Right atrium auricular region (tissue), 2 donors: ENCODE data around the gene OXNAD1. TPM values are rescaled to one million over a fixed set of nuclear protein-coding genes. Genes with fewer than 3 reads are reported as not detected.

Experiments
- DNase-seq: peaks from one replicate; pipeline ENCODE4 v3.0.0-alpha.2; 2019; ENCODE audit warnings: low spot score
- H3K27ac ChIP-seq, 2 donors: fragments of 200-600 bp; sonication (generic); 1 replicate in 1 of 2; 2 replicates in 1 of 2; pipeline ENCODE4 v1.5.1; 2016 to 2019
- H3K27me3 ChIP-seq, 2 donors: fragments of 200-600 bp; sonication (generic); one replicate each; pipeline versions ENCODE4 v1.5.1 to v1.6.0; 2017 to 2019
- H3K36me3 ChIP-seq: fragments of 200-600 bp; sonication (generic); one replicate; pipeline ENCODE4 v1.5.1; 2016
- H3K4me1 ChIP-seq, 2 donors: fragments of 200-600 bp; sonication (generic); one replicate each; pipeline versions ENCODE4 v1.5.1 to v1.6.0; 2017 to 2019
- H3K4me3 ChIP-seq, 2 donors: fragments of 200-600 bp; sonication (generic); 1 replicate in 1 of 2; 2 replicates in 1 of 2; pipeline ENCODE4 v1.5.1; 2017 to 2019; ENCODE audit warnings: mild to moderate bottlenecking in 1 of 2, moderate library complexity in 1 of 2
- H3K9me3 ChIP-seq, 2 donors: fragments of 200-600 bp; sonication (generic); one replicate each; pipeline ENCODE4 v1.5.1; 2019
- total RNA-seq, 2 donors: library from RNA; depleted of rRNA; stranded (reverse); fragments of >200 nt; gene quantifications; one replicate each; pipeline ENCODE4 v1.1.0, GENCODE V29; 2016
- TF ChIP-seq, protein P1 (sequence below), 2 donors: fragments of 200-600 bp; sonication (generic); IDR thresholded peaks; one replicate each; pipeline ENCODE4 v1.5.1; 2019; ENCODE audit warnings: antibody characterized with exemption in 2 of 2

OXNAD1 gene
- total RNA-seq, 2 donors from 2014 or later, result 9.8 to 15.7 TPM

DNA sequence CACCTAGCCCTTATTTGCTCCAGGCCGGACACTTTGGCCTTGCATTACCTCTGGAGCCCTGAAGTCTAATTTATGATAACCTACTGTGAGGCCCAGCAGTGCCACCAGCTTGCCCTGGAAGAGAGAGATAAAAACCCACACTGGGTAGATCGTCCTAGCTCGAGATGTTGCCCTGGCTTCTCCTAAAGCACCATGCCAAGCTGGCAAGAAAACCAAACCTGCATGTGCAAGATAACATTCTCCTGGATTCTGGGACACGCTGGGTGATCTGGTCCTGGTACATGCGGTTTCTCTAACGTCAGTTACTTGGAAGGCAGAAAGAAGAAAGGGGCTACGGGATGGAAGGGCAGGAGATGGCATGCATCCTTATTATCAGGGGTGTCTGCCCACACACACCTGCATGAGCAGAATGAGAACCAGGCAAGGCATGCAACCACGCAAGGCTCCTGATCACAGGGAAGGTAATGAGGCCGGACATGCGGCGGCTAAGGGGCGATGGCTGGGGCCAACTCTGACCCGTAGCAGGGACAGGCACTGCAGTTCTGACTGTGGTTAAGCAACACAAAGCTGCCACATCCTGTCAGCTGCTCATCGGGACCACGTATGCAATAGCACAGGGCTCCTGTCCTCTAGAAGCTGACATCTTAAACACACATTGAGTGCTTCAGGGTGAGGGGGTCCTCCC lies 73.0 kb downstream of the OXNAD1 start:
- no peaks in the 10 kb centered on the region for H3K27me3 ChIP-seq
- peaks cover 0 to 7% of the 10 kb centered on the region in 2 donors for H3K9me3 ChIP-seq
- peaks cover 9% of the 10 kb centered on the region for H3K36me3 ChIP-seq
- H3K4me1 ChIP-seq, result peaks cover 0 to 14% of the 10 kb centered on the region in 2 donors
- TF ChIP-seq, protein P1, sequence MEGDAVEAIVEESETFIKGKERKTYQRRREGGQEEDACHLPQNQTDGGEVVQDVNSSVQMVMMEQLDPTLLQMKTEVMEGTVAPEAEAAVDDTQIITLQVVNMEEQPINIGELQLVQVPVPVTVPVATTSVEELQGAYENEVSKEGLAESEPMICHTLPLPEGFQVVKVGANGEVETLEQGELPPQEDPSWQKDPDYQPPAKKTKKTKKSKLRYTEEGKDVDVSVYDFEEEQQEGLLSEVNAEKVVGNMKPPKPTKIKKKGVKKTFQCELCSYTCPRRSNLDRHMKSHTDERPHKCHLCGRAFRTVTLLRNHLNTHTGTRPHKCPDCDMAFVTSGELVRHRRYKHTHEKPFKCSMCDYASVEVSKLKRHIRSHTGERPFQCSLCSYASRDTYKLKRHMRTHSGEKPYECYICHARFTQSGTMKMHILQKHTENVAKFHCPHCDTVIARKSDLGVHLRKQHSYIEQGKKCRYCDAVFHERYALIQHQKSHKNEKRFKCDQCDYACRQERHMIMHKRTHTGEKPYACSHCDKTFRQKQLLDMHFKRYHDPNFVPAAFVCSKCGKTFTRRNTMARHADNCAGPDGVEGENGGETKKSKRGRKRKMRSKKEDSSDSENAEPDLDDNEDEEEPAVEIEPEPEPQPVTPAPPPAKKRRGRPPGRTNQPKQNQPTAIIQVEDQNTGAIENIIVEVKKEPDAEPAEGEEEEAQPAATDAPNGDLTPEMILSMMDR (IDR thresholded peaks at IDR 0.05), result no peak
- H3K4me3 ChIP-seq, result no peak overlapping the region
- no peak for DNase-seq
- no peak overlapping the region for H3K27ac ChIP-seq

DNA sequence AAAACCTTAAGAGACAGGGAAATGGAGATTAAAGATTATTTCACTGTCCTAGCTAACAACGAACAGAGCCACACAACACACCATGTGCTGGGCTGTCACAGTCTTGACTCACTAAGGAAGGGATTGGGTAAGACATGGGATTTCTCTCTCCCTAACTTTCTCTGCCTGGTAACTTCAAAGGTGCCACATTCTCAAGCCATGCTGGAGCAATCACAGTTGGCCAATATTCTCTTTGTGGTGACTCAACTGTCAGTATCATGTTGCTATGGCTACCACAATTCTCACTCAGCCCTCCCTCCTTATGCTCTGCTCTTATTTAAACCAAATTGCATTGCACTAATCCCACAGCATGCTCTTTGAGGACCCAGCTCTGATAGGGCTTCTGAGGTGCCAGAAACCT lies 74.0 kb downstream of the OXNAD1 start:
- DNase-seq, result peak; percentile 77
- no peaks in the 10 kb centered on the region for H3K27me3 ChIP-seq
- H3K9me3 ChIP-seq, result peaks cover 0 to 7% of the 10 kb centered on the region in 2 donors
- H3K36me3 ChIP-seq, result peaks cover 9% of the 10 kb centered on the region
- H3K4me1 ChIP-seq, result peaks cover 0 to 12% of the 10 kb centered on the region in 2 donors
- no peak overlapping the region for H3K27ac ChIP-seq
- H3K4me3 ChIP-seq, result no peak overlapping the region
- TF ChIP-seq, protein P1 (IDR thresholded peaks at IDR 0.05), result no peak

DNA sequence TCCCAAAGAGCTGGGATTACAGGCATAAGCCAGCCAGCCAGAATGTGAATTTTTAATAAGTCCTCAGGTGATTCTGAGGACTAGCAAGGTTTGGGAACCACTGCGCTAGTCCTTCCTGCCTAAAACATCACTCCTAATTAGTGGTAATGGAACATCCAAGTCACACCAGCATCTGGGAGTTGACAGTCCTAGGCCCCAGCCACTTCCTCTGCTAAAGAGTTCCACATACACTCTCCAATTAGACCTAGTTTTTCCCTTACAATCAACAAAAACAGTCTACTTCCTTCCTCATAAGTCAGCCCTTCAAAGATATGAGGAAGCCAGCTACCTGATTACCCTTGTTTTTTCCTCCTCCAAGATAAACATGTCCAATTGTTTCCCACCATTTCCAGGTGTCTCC lies 78.1 kb downstream of the OXNAD1 start:
- no peak overlapping the region for H3K4me3 ChIP-seq
- H3K4me1 ChIP-seq, result peaks cover 0 to 8% of the 10 kb centered on the region in 2 donors
- H3K27ac ChIP-seq, result no peak overlapping the region
- TF ChIP-seq, protein P1 (IDR thresholded peaks at IDR 0.05), result no peak
- H3K27me3 ChIP-seq, result no peaks in the 10 kb centered on the region
- DNase-seq, result no peak
- H3K9me3 ChIP-seq, result no peaks in the 10 kb centered on the region
- no peaks in the 10 kb centered on the region for H3K36me3 ChIP-seq

DNA sequence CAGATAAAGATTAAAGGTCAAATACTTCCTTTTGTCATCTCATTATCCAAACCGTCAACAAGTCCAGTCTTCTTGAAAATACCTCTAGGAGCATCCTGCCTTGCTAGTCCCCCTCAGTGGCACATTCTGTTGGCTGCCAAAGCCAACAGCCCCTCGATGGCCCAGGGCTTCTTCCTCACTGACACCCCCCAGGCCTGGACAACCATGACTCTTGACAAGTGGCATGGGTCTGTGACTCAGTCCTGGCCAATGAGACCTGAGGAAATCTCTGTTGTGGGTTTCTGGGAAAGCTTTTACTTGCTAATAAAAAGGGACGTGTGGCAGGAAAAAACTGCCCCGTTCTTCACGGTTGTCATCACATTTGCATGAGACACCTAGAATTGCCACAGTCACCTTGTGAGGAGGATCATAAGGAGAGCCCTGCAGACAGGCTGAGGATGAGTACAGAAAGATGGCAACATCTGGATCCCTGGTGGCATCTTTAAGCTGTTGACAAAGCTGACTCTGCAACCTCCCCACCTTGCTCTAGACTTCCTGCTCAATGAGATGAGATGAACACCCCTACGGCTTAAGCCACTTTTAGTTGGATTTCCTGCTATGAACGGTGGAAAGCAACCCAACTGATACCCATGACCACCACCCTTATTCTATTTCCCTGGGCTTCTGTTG lies 81.5 kb downstream of the OXNAD1 start:
- Histone ChIP-seq H3K27me3 (no peaks in the 10 kb centered on the region), H3K27ac (no peak overlapping the region), H3K4me1 (peaks cover 0 to 17% of the 10 kb centered on the region in 2 donors), H3K4me3 (no peak overlapping the region), H3K36me3 (peaks cover 10% of the 10 kb centered on the region), H3K9me3 (no peaks in the 10 kb centered on the region)
- DNase-seq, result no peak
- TF ChIP-seq, protein P1 (IDR thresholded peaks at IDR 0.05), result no peak

DNA sequence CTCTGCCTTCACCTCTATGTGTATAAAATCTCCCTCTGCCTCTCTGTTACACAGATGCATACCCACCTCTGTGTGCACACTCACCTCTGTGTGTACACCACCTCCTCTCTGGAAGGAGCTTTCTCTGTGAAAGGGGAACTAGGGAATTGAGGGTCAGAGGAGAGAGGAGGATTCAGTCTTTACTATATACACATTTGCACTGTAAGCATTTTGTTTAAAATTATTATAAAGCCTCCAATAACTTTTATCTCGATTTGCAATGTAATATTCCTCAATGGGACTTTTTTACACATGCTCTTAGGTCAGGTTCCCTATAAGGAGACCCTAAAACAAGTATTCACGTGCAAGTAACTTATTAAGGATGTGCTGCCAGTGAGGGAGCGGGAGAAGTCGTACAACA lies 82.5 kb downstream of the OXNAD1 start:
- Histone ChIP-seq H3K4me3 (no peak overlapping the region), H3K27me3 (no peaks in the 10 kb centered on the region), H3K27ac (no peak overlapping the region), H3K9me3 (no peaks in the 10 kb centered on the region), H3K36me3 (peaks cover 10% of the 10 kb centered on the region), H3K4me1 (peaks cover 0 to 17% of the 10 kb centered on the region in 2 donors)
- TF ChIP-seq, protein P1 (IDR thresholded peaks at IDR 0.05), result no peak
- no peak for DNase-seq
